ENCODE measurements around the gene OLFML2A.
"Not testable (repeated sequence)": the region's sequence is repeated elsewhere in the genome, so short reads cannot be mapped to it uniquely, and the experiment has no call there.

Gene OLFML2A

GRCh38 chr9:124771021-124771866, 5.7 kb upstream of the OLFML2A start, which contains the start of gene NR6A1:
TSS of gene NR6A1 (minus strand) at chr9:124771311.
- peak within 1 kb of the TSS; percentile 75 for H3K4me3 ChIP-seq (ENCODE audit: low read depth, low read length, poor library complexity, severe bottlenecking)
- no peaks in the 10 kb centered on the region for H3K36me3 ChIP-seq (ENCODE audit: insufficient read depth, low read length)
- H3K27ac ChIP-seq (ENCODE audit: low read depth, low read length, poor library complexity, severe bottlenecking) = no peak within 1 kb of the TSS
- H4K20me1 ChIP-seq (ENCODE audit: insufficient read depth, low read length) = no peaks in the 10 kb centered on the region
- H3F3A ChIP-seq (ENCODE audit: insufficient read depth, low read length) = no peaks in the 10 kb centered on the region; the same call in 1 of the 2 replicates
- H2AFZ ChIP-seq (ENCODE audit: low read length) = no peak within 1 kb of the TSS
- H3K9me3 ChIP-seq (ENCODE audit: low read length) = no peaks in the 10 kb centered on the region
- H3K27me3 ChIP-seq (ENCODE audit: insufficient read depth, low read length) = no peaks in the 10 kb centered on the region
- peak within 1 kb of the TSS; percentile 79 for H3K4me2 ChIP-seq (ENCODE audit: low read length)
- H3K9me2 ChIP-seq (ENCODE audit: low read depth, low read length) = no peaks in the 10 kb centered on the region
- H3K79me2 ChIP-seq (ENCODE audit: insufficient read depth, low read length) = 0 out of 2 replicates have a peak, but pooled peaks cover 4% of the 10 kb centered on the region
- peak within 1 kb of the TSS; percentile 73 for H3K9ac ChIP-seq (ENCODE audit: low read length)
- peaks cover 56% of the 10 kb centered on the region for H3K4me1 ChIP-seq (ENCODE audit: insufficient read depth, low read length, severe bottlenecking)
- TF ChIP-seq, protein P1, sequence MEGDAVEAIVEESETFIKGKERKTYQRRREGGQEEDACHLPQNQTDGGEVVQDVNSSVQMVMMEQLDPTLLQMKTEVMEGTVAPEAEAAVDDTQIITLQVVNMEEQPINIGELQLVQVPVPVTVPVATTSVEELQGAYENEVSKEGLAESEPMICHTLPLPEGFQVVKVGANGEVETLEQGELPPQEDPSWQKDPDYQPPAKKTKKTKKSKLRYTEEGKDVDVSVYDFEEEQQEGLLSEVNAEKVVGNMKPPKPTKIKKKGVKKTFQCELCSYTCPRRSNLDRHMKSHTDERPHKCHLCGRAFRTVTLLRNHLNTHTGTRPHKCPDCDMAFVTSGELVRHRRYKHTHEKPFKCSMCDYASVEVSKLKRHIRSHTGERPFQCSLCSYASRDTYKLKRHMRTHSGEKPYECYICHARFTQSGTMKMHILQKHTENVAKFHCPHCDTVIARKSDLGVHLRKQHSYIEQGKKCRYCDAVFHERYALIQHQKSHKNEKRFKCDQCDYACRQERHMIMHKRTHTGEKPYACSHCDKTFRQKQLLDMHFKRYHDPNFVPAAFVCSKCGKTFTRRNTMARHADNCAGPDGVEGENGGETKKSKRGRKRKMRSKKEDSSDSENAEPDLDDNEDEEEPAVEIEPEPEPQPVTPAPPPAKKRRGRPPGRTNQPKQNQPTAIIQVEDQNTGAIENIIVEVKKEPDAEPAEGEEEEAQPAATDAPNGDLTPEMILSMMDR (IDR thresholded peaks at IDR 0.05; ENCODE audit: low read length) = peak; percentile 30; the same call in 1 of the 2 replicates
- TF ChIP-seq EZH2 (IDR thresholded peaks at IDR 0.05; ENCODE audit: borderline replicate concordance, low read length) = no peak

- no peaks in the 10 kb centered on the region for H3K9me2 ChIP-seq (ENCODE audit: low read depth, low read length)
- H3K9ac ChIP-seq (ENCODE audit: low read length) = peak overlapping the region; percentile 49
- no peak overlapping the region for H2AFZ ChIP-seq (ENCODE audit: low read length)
- H3K36me3 ChIP-seq (ENCODE audit: insufficient read depth, low read length) = no peaks in the 10 kb centered on the region
- peaks cover 48% of the 10 kb centered on the region for H3K4me1 ChIP-seq (ENCODE audit: insufficient read depth, low read length, severe bottlenecking)
- peak overlapping the region; percentile 79 for H3K4me2 ChIP-seq (ENCODE audit: low read length)
- no peaks in the 10 kb centered on the region for H3K9me3 ChIP-seq (ENCODE audit: low read length)
- TF ChIP-seq, protein P1 (IDR thresholded peaks at IDR 0.05; ENCODE audit: low read length) = peak; percentile 91
- TF ChIP-seq EZH2 (IDR thresholded peaks at IDR 0.05; ENCODE audit: borderline replicate concordance, low read length) = no peak
- H3K79me2 ChIP-seq (ENCODE audit: insufficient read depth, low read length) = 0 out of 2 replicates have a peak, but pooled peaks cover 4% of the 10 kb centered on the region
- no peaks in the 10 kb centered on the region; the same call in 1 of the 2 replicates for H3F3A ChIP-seq (ENCODE audit: insufficient read depth, low read length)
- no peaks in the 10 kb centered on the region for H3K27me3 ChIP-seq (ENCODE audit: insufficient read depth, low read length)
- peak overlapping the region; percentile 75 for H3K4me3 ChIP-seq (ENCODE audit: low read depth, low read length, poor library complexity, severe bottlenecking)
- no peak overlapping the region for H3K27ac ChIP-seq (ENCODE audit: low read depth, low read length, poor library complexity, severe bottlenecking)
- no peaks in the 10 kb centered on the region for H4K20me1 ChIP-seq (ENCODE audit: insufficient read depth, low read length)
Measured at GRCh38 chr9:124771867-124772679, 4.9 kb upstream of the OLFML2A start.

GRCh38 chr9:124772877-124773276, 4.1 kb upstream of the OLFML2A start:
- H3K9ac ChIP-seq (ENCODE audit: low read length); H3K27ac ChIP-seq (ENCODE audit: low read depth, low read length, poor library complexity, severe bottlenecking): not testable (repeated sequence)

More at GRCh38 chr9:124772877-124773276, 4.1 kb upstream of the OLFML2A start:
- not testable (repeated sequence) for H3K27me3 ChIP-seq (ENCODE audit: insufficient read depth, low read length); H3K4me3 ChIP-seq (ENCODE audit: low read depth, low read length, poor library complexity, severe bottlenecking); H4K20me1 ChIP-seq (ENCODE audit: insufficient read depth, low read length); H3K9me2 ChIP-seq (ENCODE audit: low read depth, low read length); H3F3A ChIP-seq (ENCODE audit: insufficient read depth, low read length); H2AFZ ChIP-seq (ENCODE audit: low read length); H3K36me3 ChIP-seq (ENCODE audit: insufficient read depth, low read length); H3K9me3 ChIP-seq (ENCODE audit: low read length); H3K79me2 ChIP-seq (ENCODE audit: insufficient read depth, low read length); H3K4me2 ChIP-seq (ENCODE audit: low read length)
- peaks cover 39% of the 10 kb centered on the region for H3K4me1 ChIP-seq (ENCODE audit: insufficient read depth, low read length, severe bottlenecking)

Data from OCI-LY1 (cell line).